BJ (cell line): ENCODE results near the gene COPS4. TPM values are rescaled to one million over a fixed set of nuclear protein-coding genes. Genes with fewer than 3 reads are reported as not detected.

Source experiments
- CTCF ChIA-PET: fragments of 350-600 bp; formaldehyde crosslinking; extraction: SDS; loops from one replicate; lab custom pipeline; 2021; ENCODE audit warnings: antibody characterized with exemption, inconsistent platforms; lab: Yijun Ruan, JAX
- POLR2A ChIA-PET: fragments of 300-600 bp; sonication (Branson Sonifier 250); formaldehyde crosslinking; extraction: SDS; loops from one replicate; lab custom pipeline; 2021; ENCODE audit warnings: antibody characterized with exemption; lab: Charles Lee
- DNase-seq: peaks from one replicate; pipeline ENCODE4 v3.0.0-alpha.2; 2011; ENCODE audit warnings: low read depth
- H3K27me3 ChIP-seq: 2 replicates; pipeline ENCODE4 v1.6.0; 2011; ENCODE audit warnings: low read length; ENCODE audit not compliant: control insufficient read depth, insufficient read depth
- H3K36me3 ChIP-seq: 2 replicates; pipeline ENCODE4 v1.5.1; 2011; ENCODE audit warnings: low read length; ENCODE audit not compliant: control insufficient read depth, insufficient read depth
- H3K4me3 ChIP-seq: 2 replicates; pipeline ENCODE4 v1.5.1; 2011; ENCODE audit warnings: low read depth, mild to moderate bottlenecking, control low read depth, low read length
- polyA plus RNA-seq: library from polyadenylated mRNA; depleted of rRNA; stranded (reverse); fragments of >200 nt; gene quantifications from 2 replicates; pipeline ENCODE4 v1.2.3, GENCODE V29; 2011
- TF ChIP-seq, protein P1 (sequence below): IDR thresholded peaks from 2 replicates; pipeline ENCODE4 v1.5.1; 2011; ENCODE audit warnings: low read depth, mild to moderate bottlenecking, control low read depth, inconsistent platforms, low read length, moderate library complexity; ENCODE audit not compliant: insufficient read depth

COPS4 gene
- polyA plus RNA-seq, 1 experiment: 70.2 TPM

DNA sequence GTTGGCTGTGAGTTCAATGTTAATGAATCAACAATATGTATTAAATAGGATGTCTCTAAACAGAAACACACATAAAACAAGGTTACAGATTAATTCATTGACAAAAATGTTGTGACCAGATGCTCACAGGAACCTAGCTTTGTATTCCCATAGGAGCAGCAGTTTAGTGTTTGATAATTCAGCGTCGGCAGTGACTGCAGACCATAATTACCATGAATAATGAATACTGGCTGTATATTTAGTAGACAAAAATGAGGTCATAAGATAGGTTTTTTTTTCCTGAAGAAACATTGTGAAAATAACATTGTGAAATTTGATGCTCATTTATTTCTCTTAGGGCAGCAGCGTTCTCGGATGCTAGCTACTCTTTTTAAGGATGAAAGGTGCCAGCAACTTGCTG is 27.8 kb downstream of the COPS4 start:
- CTCF ChIA-PET: interaction anchor here (2.5 kb wide), 1 partner anchor 11 kb away, joined by 10 read pairs; no protein-coding TSS in a partner anchor
- no peaks in the 10 kb centered on the region for H3K27me3 ChIP-seq
- TF ChIP-seq, protein P1, sequence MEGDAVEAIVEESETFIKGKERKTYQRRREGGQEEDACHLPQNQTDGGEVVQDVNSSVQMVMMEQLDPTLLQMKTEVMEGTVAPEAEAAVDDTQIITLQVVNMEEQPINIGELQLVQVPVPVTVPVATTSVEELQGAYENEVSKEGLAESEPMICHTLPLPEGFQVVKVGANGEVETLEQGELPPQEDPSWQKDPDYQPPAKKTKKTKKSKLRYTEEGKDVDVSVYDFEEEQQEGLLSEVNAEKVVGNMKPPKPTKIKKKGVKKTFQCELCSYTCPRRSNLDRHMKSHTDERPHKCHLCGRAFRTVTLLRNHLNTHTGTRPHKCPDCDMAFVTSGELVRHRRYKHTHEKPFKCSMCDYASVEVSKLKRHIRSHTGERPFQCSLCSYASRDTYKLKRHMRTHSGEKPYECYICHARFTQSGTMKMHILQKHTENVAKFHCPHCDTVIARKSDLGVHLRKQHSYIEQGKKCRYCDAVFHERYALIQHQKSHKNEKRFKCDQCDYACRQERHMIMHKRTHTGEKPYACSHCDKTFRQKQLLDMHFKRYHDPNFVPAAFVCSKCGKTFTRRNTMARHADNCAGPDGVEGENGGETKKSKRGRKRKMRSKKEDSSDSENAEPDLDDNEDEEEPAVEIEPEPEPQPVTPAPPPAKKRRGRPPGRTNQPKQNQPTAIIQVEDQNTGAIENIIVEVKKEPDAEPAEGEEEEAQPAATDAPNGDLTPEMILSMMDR: no peak
- H3K36me3 ChIP-seq: peaks cover 6% of the 10 kb centered on the region
- DNase-seq: no peak
- POLR2A ChIA-PET: no interaction called here
- H3K4me3 ChIP-seq: no peak overlapping the region

DNA sequence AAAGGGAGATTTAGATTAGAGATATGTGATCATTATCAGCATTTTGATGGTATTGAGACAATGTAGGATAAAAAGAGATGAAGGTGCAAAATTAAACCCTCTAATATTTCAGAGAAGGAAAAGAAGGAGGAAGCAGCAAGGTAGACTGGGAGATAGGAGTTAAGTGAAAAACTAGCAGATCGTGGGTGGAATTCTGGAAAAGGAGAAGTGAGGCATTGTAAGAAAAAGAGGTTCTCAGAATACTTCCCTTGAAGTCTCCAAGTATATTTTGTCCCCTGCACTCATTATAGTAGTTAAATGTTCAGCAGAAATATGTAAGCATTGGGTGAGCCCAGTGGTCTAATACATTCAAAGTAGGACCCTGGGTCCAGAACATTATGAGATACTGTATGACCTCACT is 30.3 kb downstream of the COPS4 start:
- POLR2A ChIA-PET: no interaction called here
- peaks cover 6% of the 10 kb centered on the region for H3K36me3 ChIP-seq
- DNase-seq: no peak

GRCh38 chr4:83067058-83067639 is 32.2 kb downstream of the COPS4 start:
- H3K27me3 ChIP-seq: no peaks in the 10 kb centered on the region
- CTCF ChIA-PET: interaction anchor here (0.9 to 2.1 kb wide), 4 partner anchors 12 to 217 kb away, joined by 3 to 9 read pairs (median 4); no protein-coding TSS in a partner anchor
- TF ChIP-seq, protein P1: no peak
- DNase-seq: no peak
- POLR2A ChIA-PET: no interaction called here
- H3K36me3 ChIP-seq: peaks cover 7% of the 10 kb centered on the region
- no peak overlapping the region for H3K4me3 ChIP-seq

More for the DNA sequence above, 30.3 kb downstream of the COPS4 start:
- H3K27me3 ChIP-seq: no peaks in the 10 kb centered on the region
- CTCF ChIA-PET: interaction anchor here (2.1 kb wide), 1 partner anchor 11 kb away, joined by 9 read pairs; no protein-coding TSS in a partner anchor
- TF ChIP-seq, protein P1: no peak
- no peak overlapping the region for H3K4me3 ChIP-seq

- DNase-seq: no peak
These were observed 36.1 kb downstream of the COPS4 start for GRCh38 chr4:83071116-83071515.

More at GRCh38 chr4:83071116-83071515, 36.1 kb downstream of the COPS4 start:
- Histone ChIP-seq H3K36me3 (0 out of 2 replicates have a peak, but pooled peaks cover 1% of the 10 kb centered on the region), H3K27me3 (no peaks in the 10 kb centered on the region), H3K4me3 (no peak overlapping the region)
- ChIA-PET CTCF (interaction anchor here (1.8 to 2.0 kb wide), 4 partner anchors 16 to 189 kb away, joined by 4 to 9 read pairs (median 8); no protein-coding TSS in a partner anchor), POLR2A (no interaction called here)
- TF ChIP-seq, protein P1: no peak
